AG09309 (cell line): Measurements from ENCODE around the gene VWC2.

Source experiments
- DNase-seq: peaks from one replicate; pipeline ENCODE4 v3.0.0-alpha.2; 2010; ENCODE audit warnings: low read depth
- H3K4me3 ChIP-seq: 2 replicates; pipeline ENCODE4 v1.5.1; 2011; ENCODE audit warnings: mild to moderate bottlenecking, low read depth, low read length, moderate library complexity; ENCODE audit not compliant: control insufficient read depth
- TF ChIP-seq, protein P1 (sequence below): IDR thresholded peaks from 2 replicates; pipeline ENCODE4 v1.5.1; 2011; ENCODE audit warnings: mild to moderate bottlenecking, low read depth, low read length, inconsistent platforms; ENCODE audit not compliant: insufficient read depth, control insufficient read depth; ENCODE audit errors: missing control alignments

The VWC2 gene

DNA sequence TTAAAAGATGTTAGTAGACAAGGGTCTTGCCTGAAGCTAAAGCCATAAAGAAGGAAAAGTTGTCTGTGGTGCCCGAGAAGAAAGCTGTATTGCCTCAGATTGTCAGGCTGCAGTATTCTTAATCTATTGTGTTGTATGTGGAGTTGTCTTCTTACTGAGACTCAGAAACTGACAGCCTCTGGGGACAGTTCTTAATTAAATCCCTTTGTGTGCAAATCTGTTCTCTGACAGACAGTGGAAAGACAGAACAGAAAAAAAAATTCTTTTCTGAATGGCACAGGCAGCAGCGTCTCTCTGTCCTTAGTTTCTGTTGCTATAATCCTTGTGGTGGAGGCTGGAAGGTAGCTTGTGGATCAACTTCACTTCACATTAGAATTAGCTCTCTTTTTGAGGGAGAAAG, 16.8 kb downstream of the VWC2 start:
- TF ChIP-seq, protein P1, sequence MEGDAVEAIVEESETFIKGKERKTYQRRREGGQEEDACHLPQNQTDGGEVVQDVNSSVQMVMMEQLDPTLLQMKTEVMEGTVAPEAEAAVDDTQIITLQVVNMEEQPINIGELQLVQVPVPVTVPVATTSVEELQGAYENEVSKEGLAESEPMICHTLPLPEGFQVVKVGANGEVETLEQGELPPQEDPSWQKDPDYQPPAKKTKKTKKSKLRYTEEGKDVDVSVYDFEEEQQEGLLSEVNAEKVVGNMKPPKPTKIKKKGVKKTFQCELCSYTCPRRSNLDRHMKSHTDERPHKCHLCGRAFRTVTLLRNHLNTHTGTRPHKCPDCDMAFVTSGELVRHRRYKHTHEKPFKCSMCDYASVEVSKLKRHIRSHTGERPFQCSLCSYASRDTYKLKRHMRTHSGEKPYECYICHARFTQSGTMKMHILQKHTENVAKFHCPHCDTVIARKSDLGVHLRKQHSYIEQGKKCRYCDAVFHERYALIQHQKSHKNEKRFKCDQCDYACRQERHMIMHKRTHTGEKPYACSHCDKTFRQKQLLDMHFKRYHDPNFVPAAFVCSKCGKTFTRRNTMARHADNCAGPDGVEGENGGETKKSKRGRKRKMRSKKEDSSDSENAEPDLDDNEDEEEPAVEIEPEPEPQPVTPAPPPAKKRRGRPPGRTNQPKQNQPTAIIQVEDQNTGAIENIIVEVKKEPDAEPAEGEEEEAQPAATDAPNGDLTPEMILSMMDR: no peak
- H3K4me3 ChIP-seq: no peak overlapping the region
- no peak for DNase-seq

DNA sequence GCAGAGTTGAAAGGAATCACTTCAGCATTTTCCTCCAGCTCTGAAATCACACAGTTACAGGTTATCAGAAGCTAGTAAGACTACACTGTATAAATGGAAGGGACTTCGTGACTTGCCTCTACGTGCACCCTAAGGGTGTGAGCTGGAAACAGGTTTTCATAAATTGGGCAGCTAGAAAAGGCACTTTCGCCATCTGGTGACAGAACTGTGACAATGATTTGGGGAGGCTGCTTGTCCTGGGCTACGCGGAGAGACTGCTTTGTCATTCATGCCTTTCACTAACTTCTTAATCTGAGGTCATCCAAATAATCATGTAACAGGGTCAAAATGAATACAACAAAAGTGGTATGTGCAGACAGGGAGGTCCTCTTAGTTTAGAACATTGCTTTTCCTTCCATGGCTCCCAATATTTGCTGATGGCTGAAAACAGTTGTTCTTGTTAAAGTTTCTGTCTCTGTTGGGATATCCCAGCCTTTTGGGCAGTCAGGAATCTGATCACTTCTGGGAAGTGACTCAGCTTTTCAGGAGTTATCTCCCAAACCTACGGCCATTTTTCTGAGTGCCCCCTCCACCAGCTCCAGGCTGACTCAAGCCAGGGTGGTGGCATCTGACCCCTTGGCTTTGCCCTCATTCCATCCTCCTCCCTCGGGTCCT, 17.8 kb downstream of the VWC2 start:
- TF ChIP-seq, protein P1: no peak
- H3K4me3 ChIP-seq: no peak overlapping the region
- DNase-seq: no peak

DNA sequence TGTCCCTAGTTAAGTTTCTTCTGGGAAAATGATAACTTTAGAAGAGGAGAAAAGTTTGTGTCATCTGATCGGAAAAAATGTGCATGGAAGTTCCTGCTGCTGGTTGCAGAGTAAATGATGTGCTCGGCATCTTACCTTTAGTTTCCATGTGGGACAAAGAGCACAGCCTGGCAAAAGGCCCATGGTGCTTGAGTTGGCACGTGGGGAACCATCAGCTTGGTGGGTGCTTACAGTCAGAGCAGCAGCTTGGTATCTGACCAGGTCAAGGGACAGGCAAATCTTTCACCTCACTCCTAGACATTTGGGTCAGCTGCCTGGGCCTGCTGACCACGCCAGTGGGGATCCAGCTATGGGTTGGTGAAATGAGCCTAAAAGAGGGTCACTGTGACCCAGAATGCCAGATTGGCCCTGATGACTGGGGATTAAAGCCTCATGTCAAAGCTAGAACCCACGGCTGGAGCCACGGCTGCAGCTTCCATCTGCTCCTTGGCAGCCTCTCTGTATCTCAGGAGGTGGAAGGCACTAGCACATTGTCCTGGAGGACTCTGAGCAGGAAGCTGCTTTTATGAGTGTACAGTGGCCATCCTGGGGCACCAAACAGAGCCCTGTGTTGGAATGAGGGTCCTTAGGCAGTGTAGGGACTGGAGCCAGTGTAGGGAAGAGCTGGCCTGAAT, 24.7 kb downstream of the VWC2 start:
- TF ChIP-seq, protein P1: no peak
- no peak for DNase-seq
- no peak overlapping the region for H3K4me3 ChIP-seq

DNA sequence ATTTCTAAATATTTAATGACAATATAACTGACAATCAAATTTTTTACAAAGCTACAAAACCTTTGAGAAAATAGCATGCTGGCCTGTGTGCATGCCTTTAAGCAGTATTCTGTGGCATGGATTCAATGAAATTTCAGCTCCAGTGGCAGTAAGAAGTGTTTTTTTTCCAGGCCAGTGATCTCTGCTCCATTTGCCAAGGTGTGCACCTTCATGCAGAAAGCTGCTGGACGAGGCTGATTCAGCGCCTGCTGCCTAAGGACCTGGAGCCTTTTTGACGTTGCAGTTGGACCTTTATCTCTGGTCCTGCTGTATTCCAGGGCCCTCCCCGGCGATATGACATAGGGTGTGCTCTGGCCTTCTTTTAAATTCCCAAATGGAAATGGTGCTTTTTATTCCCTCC, 26.6 kb downstream of the VWC2 start:
- TF ChIP-seq, protein P1: no peak
- no peak overlapping the region for H3K4me3 ChIP-seq
- DNase-seq: no peak

DNA sequence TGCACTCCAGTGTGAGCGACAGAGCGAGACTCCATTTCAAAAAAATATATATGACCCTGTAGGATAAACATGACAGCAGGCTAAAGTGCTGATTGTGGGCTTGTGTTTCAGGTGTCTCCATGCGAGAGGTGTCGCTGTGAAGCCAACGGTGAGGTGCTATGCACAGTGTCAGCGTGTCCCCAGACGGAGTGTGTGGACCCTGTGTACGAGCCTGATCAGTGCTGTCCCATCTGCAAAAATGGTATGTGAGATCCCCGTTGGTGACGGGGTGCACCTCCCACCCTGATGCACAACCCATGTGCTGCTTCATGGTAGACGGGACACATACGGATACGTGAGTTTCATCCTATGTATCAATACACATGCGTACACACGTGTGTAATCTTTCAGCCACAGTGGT, 29.2 kb downstream of the VWC2 start:
- H3K4me3 ChIP-seq: no peak overlapping the region
- TF ChIP-seq, protein P1: no peak
- DNase-seq: no peak

DNA sequence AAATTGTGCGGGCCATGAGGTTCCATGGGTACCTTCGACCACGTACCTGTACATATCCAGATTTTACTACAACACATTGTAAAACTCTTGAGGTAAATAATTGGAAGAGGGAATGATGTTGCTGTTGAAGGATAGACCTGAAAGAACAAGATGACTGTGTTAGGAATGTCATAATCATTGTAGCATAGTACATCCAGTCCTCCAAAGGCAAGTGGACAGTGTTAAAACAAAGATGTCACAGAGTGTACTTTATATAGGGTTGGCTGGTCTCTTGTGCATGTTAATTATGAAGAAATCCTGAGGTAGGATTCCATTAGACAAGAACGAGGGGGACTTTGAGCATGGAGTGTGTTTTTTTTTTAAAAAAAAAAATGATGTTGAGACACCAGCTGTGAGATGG, 30.4 kb downstream of the VWC2 start:
- TF ChIP-seq, protein P1: no peak
- no peak for DNase-seq
- no peak overlapping the region for H3K4me3 ChIP-seq
